Ovary (tissue), 10 donors: ENCODE results near the gene NIPAL4. TPM values are rescaled to one million over a fixed set of nuclear protein-coding genes. Genes with fewer than 3 reads are reported as not detected.
A peak's percentile ranks its signal among the peaks of the same experiment; 100 is the strongest.
"Not testable (repeated sequence)": the region's sequence is repeated elsewhere in the genome, so short reads cannot be mapped to it uniquely, and the experiment has no call there.

Source experiments
- DNase-seq, 5 donors: peaks; one replicate each; pipeline ENCODE4 v3.0.0-alpha.2; 2019 to 2020
- H3K27ac ChIP-seq, 2 donors: fragments of 200-600 bp; one replicate each; pipeline versions ENCODE4 v1.5.1 to v1.8.0; 2019 to 2022
- H3K27me3 ChIP-seq: fragments of 200-600 bp; one replicate; pipeline ENCODE4 v1.8.0; 2022
- H3K36me3 ChIP-seq: fragments of 200-600 bp; sonication (generic); one replicate; pipeline ENCODE4 v1.5.1; 2019
- H3K4me1 ChIP-seq: one replicate; pipeline ENCODE4 v1.8.1; 2013; ENCODE audit warnings: mild to moderate bottlenecking, moderate library complexity; ENCODE audit not compliant: insufficient read depth
- H3K4me3 ChIP-seq: fragments of 200-600 bp; sonication (generic); one replicate; pipeline ENCODE4 v1.5.1; 2017
- H3K9me3 ChIP-seq, 2 donors: fragments of 200-600 bp in 1 of 2; sonication (generic) in 1 of 2; one replicate each; pipeline versions ENCODE4 v1.5.1 to v1.8.1; 2013 to 2019; ENCODE audit warnings: mild to moderate bottlenecking in 1 of 2, moderate library complexity in 1 of 2
- CTCF ChIP-seq, 3 donors: fragments of 450-650 bp in 2 of 3; fragments of 200-600 bp in 1 of 3; IDR thresholded peaks; one replicate each; pipeline versions ENCODE4 v1.5.1 to v1.8.0; 2016 to 2022; ENCODE audit warnings: antibody characterized with exemption in 3 of 3, mild to moderate bottlenecking in 1 of 3
- EP300 ChIP-seq: sonication (generic); formaldehyde crosslinking; IDR thresholded peaks from one replicate; pipeline ENCODE4 v1.6.1; 2017; ENCODE audit warnings: antibody characterized with exemption
- POLR2A ChIP-seq: fragments of 450-650 bp; IDR thresholded peaks from one replicate; pipeline ENCODE4 v1.6.1; 2017; ENCODE audit warnings: antibody characterized with exemption, mild to moderate bottlenecking, moderate library complexity
- WGBS, 3 donors: extraction: QIAGEN DNeasy Blood & Tissue Kit in 1 of 3; methylation state at CpG; one replicate each; pipeline versions ENCODE4 v1.1.5 to v1.1.7; 2013 to 2017; 5-methylcytosine and 5-hydroxymethylcytosine counted together
- intact Hi-C, 4 donors: fragments of 100-400 bp; cut with DNase I; formaldehyde crosslinking; loops; one replicate each; pipeline versions ENCODE4 v1.11.0 to v1.15.1; 2022 to 2023
- long read RNA-seq, 3 donors: library from polyadenylated mRNA in 2 of 3; unstranded in 2 of 3; transcript quantifications; one replicate each; pipeline ENCODE4 v2.0.0 and lab custom pipeline, GENCODE V29; 2021 to 2026
- polyA plus RNA-seq, 2 donors: library from polyadenylated mRNA; stranded (reverse); fragments of 200-250 nt in 1 of 2; fragments of 350-450 nt in 1 of 2; fragmentation: Illumina TruSeq in 1 of 2; extraction: RNeasy Lipid Tissue Mini Kit (QIAGEN cat#74804) in 1 of 2; gene quantifications; one replicate each; pipeline ENCODE4 v1.2.3, GENCODE V29; 2013 to 2014
- total RNA-seq, 7 donors: library from RNA; depleted of rRNA in 2 of 7; stranded (reverse); fragments of >200 nt in 2 of 7; fragmentation: NEBNext Ultra II Directional in 3 of 7; extraction: Animal tissue kit (Norgen Biotek cat#: 25700) in 3 of 7; gene quantifications; one replicate each; pipeline versions ENCODE4 v1.1.0 to v1.2.4, GENCODE V29; 2016 to 2023
- donor health status: DM: no; HTN: no; CAD: no; lungs with moderate emphysema.
- donor health status: DM: no; HTN: no; CAD: no.
- donor health status: Bipolar disorder and iron deficiency.
- donor health status: DM: yes; HTN: yes; CAD: no.
- donor health status: DM: no; HTN: no; CAD: no.
- donor health status: DM: yes; HTN: yes; CAD: no.

NIPAL4 gene
- total RNA-seq, result under 1 TPM in 1 of 7 donors, not detected in 6; 0.80 TPM
- polyA plus RNA-seq, result not detected
- long read RNA-seq, donor 1, result 0 reads
- long read RNA-seq, donor 2, result 0 reads
- long read RNA-seq, donor 3, result 0 reads

DNA sequence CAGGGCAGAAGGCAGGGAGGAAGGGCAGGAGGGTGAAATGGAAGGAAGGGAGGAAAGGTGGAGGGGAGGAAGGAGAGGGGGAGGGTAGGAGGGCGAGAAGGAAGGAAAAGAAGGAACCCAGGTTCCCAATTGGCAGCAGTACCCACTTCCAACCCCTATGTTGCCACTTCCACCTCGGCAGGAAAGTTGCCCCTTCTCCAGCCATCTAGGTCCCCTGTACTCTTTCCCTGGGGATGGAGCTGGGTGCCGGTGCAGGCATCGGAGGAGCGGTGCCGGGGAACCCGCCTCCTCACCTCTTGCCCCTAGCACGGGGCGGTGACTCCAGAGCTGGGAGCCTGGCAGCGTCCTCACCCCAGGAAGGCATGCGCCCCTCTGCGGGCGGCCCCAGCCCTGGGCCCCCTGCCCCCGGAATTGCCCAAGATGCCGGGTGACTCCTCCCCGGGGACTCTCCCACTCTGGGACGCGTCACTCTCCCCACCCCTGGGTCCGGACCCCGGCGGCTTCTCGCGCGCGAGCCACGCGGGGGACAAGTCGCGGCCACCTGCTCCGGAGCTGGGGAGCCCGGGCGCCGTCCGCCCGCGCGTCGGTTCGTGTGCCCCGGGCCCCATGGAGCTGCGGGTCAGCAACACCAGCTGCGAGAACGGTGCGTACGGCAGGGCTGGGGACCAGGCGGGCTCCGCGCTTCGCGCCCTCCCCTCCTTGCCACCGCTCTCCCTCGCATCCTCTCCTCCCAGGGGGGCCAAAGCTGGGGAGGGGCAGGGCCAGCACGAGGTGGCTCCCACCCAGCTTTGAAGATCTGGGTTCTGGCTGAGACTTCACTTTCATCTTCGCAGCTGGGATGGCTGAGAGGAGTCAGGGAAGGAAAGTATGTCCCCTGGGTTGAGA is at the start of gene NIPAL4:
Gene NIPAL4 (plus strand): TSS at position 499 of the 885 bp plus-strand sequence. CDS start 108 bp downstream, at position 607.
- 3 to 5% (median 3%) methylated on average over 40 to 54 of the region's 54 CpGs for WGBS, 3 donors
- no peak for TF ChIP-seq POLR2A
- TF ChIP-seq EP300, result no peak
- no peak for TF ChIP-seq CTCF (IDR thresholded peaks at IDR 0.05)
- intact Hi-C loops, result no loop called here

GRCh38 chr5:157415838-157416237 is 44.2 kb upstream of the NIPAL4 start:
- no peaks in the 10 kb centered on the region for H3K9me3 ChIP-seq
- DNase-seq, result no peak
- H3K4me1 ChIP-seq, result no peaks in the 10 kb centered on the region
- no peak overlapping the region for H3K27ac ChIP-seq
- TF ChIP-seq EP300 (no peak), CTCF (IDR thresholded peaks at IDR 0.05) (no peak), POLR2A (no peak)
- intact Hi-C loops, result no loop called here
- H3K36me3 ChIP-seq, result no peaks in the 10 kb centered on the region
- H3K4me3 ChIP-seq, result no peak overlapping the region
- no peaks in the 10 kb centered on the region for H3K27me3 ChIP-seq

More for the DNA sequence above, at the start of gene NIPAL4:
- Histone ChIP-seq H3K9me3 (no peaks in the 10 kb centered on the region), H3K4me1 (peaks cover 3% of the 10 kb centered on the region), H3K27ac (no peak within 1 kb of the TSS), H3K27me3 (no peaks in the 10 kb centered on the region), H3K4me3 (peak within 1 kb of the TSS; percentile 39), H3K36me3 (no peaks in the 10 kb centered on the region)
- peak in 1 of 5 donors; percentile 41 for DNase-seq

DNA sequence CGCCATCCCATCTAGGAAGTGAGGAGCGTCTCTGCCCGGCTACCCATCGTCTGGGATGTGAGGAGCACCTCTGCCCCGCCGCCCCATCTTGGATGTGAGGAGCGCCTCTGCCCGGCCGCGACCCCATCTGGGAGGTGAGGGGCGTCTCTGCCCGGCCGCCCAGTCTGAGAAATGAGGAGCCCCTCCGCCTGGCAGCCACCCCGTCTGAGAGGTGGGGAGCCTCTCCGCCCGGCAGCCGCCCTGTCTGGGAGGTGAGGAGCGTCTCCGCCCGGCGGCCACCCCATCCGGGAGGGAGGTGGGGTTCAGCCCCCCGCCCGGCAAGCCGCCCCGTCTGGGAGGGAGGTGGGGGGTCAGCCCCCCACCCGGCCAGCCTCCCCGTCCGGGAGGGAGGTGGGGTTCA is 40.5 kb upstream of the NIPAL4 start:
- H3K9me3 ChIP-seq, H3K4me1 ChIP-seq, DNase-seq, H3K27ac ChIP-seq, H3K4me3 ChIP-seq, intact Hi-C loops, H3K36me3 ChIP-seq, H3K27me3 ChIP-seq: not testable (repeated sequence)
- 96 to 99% (median 96%) methylated on average over 14 to 30 of the region's 30 CpGs for WGBS, 3 donors

- H3K4me3 ChIP-seq, H3K27ac ChIP-seq, H3K27me3 ChIP-seq, H3K36me3 ChIP-seq, H3K9me3 ChIP-seq, H3K4me1 ChIP-seq, DNase-seq: not testable (repeated sequence)
- intact Hi-C loops, result loop anchor here (2.0 to 10.0 kb wide), 3 partner anchors 285 to 289 kb away; no protein-coding TSS in a partner anchor
- WGBS, 3 donors, result 91 to 95% (median 93%) methylated on average over 5 of the region's 5 CpGs
Measured at GRCh38 chr5:157429920-157430319, 30.1 kb upstream of the NIPAL4 start.

DNA sequence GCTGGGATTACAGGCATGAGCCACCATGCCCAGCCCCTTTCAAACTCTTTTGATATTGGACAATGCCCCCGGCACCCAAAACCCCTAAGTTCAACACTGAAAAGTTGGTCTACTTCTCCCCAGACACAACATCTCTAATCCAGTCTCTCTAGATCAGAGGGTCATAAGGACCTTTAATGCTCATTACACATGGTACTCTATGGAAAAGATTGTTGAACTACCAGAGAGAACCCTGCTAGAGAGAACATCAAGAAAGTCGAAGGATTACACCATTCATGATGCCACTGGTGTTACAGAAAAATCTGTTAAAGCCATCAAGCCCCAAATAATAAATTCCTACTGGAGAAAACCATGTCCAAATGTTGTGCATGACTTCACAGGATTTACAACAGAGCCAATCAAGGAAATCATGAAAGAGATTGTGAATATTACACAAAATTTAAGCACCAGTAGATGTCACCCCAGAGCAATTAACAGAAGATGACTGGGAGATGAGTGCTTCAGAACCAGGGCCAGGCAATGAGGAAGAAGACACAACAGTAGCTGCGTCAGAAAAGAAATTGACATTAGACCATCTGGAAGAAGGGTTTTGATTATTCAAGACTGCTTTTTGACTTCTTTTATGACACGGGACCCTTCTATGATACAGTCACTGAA is 28.3 kb upstream of the NIPAL4 start:
- H3K36me3 ChIP-seq, result no peaks in the 10 kb centered on the region
- H3K4me3 ChIP-seq, result no peak overlapping the region
- no peaks in the 10 kb centered on the region for H3K27me3 ChIP-seq
- H3K4me1 ChIP-seq, result no peaks in the 10 kb centered on the region
- TF ChIP-seq POLR2A (no peak), CTCF (IDR thresholded peaks at IDR 0.05) (peak in 1 of 3 donors; percentile 48), EP300 (no peak)
- DNase-seq, result no peak
- H3K27ac ChIP-seq, result no peak overlapping the region
- 30 to 40% (median 31%) methylated on average over 4 of the region's 4 CpGs for WGBS, 3 donors
- H3K9me3 ChIP-seq, result no peaks in the 10 kb centered on the region
- intact Hi-C loops, result loop anchor here (2.0 to 10.0 kb wide), 3 partner anchors 283 to 287 kb away; no protein-coding TSS in a partner anchor
